Activated naive CD8-positive, alpha-beta T cell treated with anti-CD3 and anti-CD28 coated beads, Interleukin-2, amount 50 U/mL, for 16 hours (primary cell): Measurements from ENCODE around the gene DYNC2LI1.

Experiments
- DNase-seq: peaks from one replicate; pipeline ENCODE4 v3.0.0-alpha.2; 2020; ENCODE audit warnings: low read depth, low spot score

Gene DYNC2LI1

GRCh38 chr2:43763091-43763490 lies 10.7 kb upstream of the DYNC2LI1 start:
- no peak for DNase-seq

GRCh38 chr2:43764086-43764705 lies 9.6 kb upstream of the DYNC2LI1 start:
- no peak for DNase-seq

DNA sequence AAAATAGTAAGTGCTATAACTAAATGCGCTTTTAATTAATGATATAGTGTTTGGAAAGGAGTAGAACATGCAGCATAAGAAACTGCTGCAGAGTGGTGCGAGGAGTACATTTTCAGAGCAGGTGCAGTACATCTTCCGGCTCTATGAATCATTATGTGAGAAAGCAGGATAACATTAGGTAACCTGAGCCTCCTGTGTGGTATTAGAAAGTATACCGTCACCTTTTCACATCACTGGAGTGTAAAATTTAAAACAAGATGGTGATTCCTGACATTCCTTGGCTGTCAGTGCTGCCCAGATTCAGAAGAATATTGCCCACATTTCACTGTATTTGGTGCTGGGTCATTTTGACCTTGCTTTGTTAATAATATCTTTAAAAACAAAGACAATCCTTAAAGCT lies 7.8 kb upstream of the DYNC2LI1 start:
- DNase-seq: no peak

DNA sequence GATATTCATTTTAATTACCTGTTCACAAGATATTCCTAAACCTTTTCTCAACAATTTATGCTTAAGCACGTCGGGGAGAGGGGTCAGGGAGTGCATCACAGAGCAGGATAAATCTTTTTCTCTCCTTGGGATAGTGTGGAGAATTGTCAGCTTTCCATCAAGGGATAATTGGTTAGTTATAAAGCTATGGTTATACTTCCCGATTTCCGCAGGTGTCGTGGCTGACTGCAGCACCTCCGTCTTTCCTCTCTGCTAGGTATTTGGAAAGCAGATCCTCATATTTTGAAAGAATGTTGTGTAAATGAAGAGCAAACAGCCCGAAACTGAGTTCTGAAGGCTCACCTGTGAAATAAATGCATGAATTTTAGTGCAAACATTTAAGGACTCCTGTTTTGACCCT lies 778 bp downstream of the DYNC2LI1 start:
- no peak for DNase-seq

GRCh38 chr2:43776324-43776723 lies 2.5 kb downstream of the DYNC2LI1 start:
- DNase-seq: no peak

- no peak for DNase-seq
Observed at GRCh38 chr2:43777306-43777926, 3.6 kb downstream of the DYNC2LI1 start.

DNA sequence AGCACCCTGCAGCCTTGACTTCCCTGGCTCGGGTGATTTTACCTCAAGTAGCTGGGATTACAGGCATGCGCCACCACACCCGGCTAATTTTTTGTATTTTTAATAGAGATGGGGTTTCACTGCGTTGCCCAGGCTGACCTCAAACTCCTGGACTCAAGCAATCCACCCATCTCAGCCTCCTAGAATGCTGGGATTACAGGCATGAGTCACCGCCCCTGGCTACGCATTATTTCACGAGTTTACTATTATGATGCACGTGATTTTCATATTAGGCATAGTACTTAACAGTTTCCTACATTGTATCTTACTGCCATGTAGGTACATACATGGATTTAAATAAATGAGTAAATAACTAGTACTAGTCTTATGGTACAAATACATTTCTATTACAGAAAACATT lies 4.4 kb downstream of the DYNC2LI1 start:
- no peak for DNase-seq

DNA sequence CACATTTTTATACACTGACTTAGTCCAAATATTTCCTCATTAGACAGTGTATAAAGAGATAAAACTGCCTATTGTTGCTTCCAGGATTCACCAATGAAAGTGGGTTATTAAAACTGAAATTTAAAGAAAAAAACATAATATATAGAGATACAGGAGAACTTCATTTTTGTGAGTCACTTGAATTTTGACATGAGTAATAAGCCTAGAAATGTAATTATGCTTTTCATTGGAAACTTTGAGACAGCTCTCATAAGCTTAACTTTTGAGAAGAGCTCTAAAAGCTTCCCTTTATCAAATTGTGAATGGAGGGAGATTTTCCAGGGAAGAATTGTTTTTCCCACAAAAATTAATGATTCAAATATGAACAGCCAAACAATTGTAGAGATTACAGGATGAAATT lies 14.1 kb downstream of the DYNC2LI1 start:
- no peak for DNase-seq

DNA sequence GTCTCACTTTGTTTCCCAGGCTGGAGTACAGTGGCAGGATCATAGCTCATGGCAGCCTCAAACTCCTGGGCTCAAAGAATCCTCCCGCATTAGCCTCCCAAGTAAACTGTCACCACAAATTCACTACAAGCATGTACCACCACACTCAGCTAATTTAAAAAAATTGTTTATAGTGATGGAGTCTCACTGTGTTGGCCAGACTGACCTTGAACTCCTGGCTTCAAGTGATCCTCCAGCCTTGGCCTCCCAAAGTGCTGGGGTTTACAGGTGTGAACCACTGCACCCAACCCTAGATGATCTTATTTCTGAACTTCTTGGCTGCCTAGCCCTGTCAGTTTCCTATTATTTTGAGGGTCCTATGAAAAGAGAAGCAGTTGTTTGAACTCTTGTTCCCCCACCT lies 14.8 kb downstream of the DYNC2LI1 start:
- no peak for DNase-seq

GRCh38 chr2:43790147-43790546 lies 16.3 kb downstream of the DYNC2LI1 start:
- no peak for DNase-seq

GRCh38 chr2:43791035-43791765 lies 17.4 kb downstream of the DYNC2LI1 start:
- no peak for DNase-seq

- no peak for DNase-seq
Observed at GRCh38 chr2:43792653-43793052, 18.8 kb downstream of the DYNC2LI1 start.

GRCh38 chr2:43794956-43795355 lies 21.1 kb downstream of the DYNC2LI1 start:
- no peak for DNase-seq

DNA sequence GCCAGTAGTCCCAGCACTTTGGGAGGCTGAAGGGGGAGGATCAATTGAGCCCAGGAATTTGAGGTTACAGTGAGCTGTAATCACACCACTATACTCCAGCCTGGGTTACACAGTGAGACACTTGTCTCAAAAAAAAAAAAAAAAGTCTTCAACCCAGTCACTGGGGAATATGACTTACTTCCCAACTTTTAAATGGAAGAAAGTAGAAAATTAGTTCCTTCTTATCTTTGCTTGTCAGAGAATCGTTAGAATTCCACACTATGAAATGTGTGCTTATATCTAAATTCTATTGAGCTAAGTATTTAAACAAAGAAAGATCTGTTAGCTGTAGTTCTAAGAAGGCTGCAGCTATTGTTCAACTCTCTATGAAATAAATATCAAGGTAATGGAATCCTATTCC lies 22.4 kb downstream of the DYNC2LI1 start:
- DNase-seq: no peak

DNA sequence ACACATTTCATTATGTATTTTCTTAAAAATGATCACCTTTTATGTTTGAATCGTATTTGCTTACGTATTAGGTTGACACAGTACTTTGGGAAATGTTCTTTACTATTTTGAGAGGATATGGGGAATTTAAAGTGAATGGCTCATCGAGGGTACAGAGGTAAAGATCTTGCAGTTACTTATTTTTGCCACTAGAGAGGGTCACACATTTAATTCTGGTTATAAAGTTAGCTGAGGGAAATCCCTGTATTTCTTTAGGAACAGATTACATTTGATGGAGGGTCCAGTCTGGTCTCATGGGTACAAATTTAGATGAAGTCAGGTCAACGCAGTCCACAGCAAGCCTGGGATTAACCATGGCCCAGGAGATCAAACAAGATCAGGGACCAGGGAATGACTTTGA lies 24.5 kb downstream of the DYNC2LI1 start:
- DNase-seq: no peak

DNA sequence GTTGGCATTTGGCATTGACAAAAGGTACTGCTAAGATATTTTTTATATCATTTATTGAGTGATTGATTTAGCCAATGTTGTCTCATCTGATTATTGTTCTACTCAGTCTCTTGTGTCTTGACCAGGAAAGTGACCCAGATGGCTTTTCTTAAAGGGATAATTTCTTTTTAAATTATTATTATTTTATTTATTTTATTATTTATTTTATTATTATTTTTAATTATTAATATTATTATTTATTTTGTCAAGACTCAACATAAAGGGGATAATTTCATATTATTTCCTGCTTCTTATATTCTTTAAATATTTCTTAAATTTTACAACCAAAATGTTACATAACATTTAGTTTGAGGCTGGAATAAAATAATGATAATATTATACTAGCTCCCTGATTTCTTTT lies 27.1 kb downstream of the DYNC2LI1 start:
- no peak for DNase-seq

DNA sequence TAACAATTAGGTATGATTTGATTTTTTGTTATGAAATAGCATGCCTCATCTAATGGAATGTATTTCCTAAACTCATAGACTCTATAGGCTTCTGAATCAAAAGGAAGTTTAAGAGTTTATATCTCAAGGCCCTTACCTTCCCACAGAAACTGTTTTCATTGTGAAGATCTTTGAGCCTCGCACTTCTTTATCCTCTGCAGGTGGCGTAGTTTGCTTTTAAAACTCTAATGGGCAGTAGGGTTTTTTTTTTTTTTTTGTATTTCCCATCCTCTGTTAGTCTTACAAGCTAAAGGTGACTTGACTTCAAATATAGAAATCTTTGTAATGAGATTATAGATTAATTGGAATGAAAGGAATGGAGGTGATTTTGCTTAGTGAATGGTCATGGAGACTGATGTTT lies 28.3 kb downstream of the DYNC2LI1 start:
- no peak for DNase-seq

DNA sequence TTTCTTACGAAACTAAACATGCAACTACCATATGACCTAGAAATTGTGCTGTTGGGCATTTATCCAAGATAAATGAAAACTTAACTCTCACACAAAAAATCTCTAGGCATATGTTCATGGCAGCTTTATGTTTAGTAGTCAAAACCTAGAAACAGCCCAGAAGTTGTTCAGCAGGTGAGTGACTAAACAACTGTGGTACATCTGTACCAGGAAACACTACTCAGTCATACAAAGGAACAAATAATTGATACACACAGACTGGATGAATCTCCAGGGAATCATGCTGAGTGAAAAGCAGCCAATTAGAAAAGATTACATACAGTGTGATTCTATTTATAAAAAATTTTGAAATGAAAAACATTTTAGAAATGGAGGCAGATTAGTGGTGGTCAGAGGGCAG lies 29.3 kb downstream of the DYNC2LI1 start:
- no peak for DNase-seq

- DNase-seq: no peak
Observed at GRCh38 chr2:43806719-43807031, 32.8 kb downstream of the DYNC2LI1 start.

GRCh38 chr2:43810452-43810851 lies 36.6 kb downstream of the DYNC2LI1 start:
- no peak for DNase-seq

DNA sequence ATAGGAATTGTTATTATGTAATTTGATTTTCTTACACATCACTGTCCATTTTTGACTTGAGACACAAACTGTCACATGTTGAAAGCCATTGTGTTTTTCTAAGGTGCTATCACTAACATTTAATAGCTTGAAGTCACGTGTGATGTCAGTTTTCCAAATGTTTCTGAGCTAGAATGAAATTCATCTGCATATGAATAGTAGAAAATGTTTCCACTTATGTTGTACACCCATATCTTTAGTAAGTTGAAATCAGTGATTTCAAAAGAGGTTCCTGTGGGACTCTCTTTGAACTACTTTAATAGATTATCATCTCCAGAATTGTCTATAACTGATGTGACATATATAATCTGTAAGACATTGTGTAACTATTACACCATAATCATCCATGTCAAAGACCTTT lies 37.0 kb downstream of the DYNC2LI1 start:
- no peak for DNase-seq

DNA sequence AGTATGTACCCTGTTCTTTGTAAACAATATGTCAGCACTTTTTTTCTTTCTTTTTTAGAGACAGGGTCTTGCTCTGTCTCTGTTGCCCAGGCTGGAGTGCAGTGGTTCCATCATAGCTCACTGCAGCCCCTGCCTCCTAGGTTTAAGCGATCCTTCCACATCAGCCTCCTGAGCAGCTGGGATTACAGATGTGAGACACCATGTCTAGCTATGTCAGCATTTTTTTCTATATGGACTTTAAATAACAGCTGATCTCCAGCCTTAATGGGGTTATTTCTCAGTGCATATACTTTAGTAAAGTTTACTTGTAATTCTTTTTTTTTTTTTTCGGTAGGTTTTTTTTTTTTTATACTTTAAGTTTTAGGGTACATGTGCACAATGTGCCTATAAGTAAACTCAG lies 38.2 kb downstream of the DYNC2LI1 start:
- no peak for DNase-seq

DNA sequence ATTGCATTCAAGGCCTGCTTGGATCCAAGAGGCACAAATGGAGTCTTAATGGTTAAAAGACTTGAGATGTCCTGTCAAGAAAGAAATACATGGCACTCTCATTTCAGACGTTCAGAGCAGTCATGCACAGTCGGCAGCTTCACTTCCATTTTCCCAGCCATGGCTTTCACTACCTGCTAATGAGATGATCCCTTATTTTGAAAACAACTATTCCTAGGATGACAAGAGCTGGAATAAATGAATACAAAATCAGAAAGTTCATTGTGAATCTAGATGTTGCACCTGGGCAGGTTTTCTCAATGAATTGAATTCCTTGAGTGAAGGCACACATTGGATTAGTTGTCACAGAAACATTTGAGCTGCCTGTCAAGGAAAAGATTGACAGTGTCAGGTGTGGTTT lies 39.1 kb downstream of the DYNC2LI1 start:
- no peak for DNase-seq
